K562 (cell line): Measurements from ENCODE around the gene MLLT6. TPM values are rescaled to one million over a fixed set of nuclear protein-coding genes. Genes with fewer than 3 reads are reported as not detected.

Experiments
- ATAC-seq: fragments of 200-7000 bp; cut with Tn5 transposase; 3 replicates; pipeline ENCODE4 v1.9.1; 2020; ENCODE audit warnings: moderate library complexity
- BruUV-seq: library from RNA; stranded (reverse); fragments of 400-500 nt; replicated peaks from 2 replicates; lab custom pipeline; 2021; lab: Mats Ljungman, UMichigan
- CTCF ChIA-PET: fragments of 300-600 bp; formaldehyde crosslinking; extraction: SDS; loops from one replicate; lab custom pipeline; 2021; ENCODE audit warnings: low intra/inter-chr PET ratio; lab: Yijun Ruan, JAX
- POLR2A ChIA-PET: fragments of 300-600, 350-650 bp; sonication (Branson Sonifier 250); formaldehyde crosslinking; extraction: SDS; loops from one replicate; lab custom pipeline; 2021; ENCODE audit warnings: antibody characterized with exemption, inconsistent platforms; lab: Yijun Ruan, JAX
- DNase-seq, 4 experiments: peaks; one replicate each; pipeline versions ENCODE4 v3.0.0 to v3.0.0-alpha.2; 2011 to 2018; ENCODE audit warnings: low spot score in 3 of 4, mixed read lengths in 3 of 4; ENCODE audit errors: extremely low read depth in 1 of 4
- FAIRE-seq: peaks from 2 replicates; lab custom pipeline; 2011; peaks lifted over from hg19 to GRCh38; lab: Jason Lieb, UNC
- H2AFZ ChIP-seq: 2 replicates; pipeline ENCODE4 v1.6.0; 2011; ENCODE audit warnings: low read depth, low read length, control low read depth, inconsistent platforms
- H3K27ac ChIP-seq: fragments of 200-600 bp; 3 replicates; pipeline ENCODE4 v1.8.0; 2011; ENCODE audit warnings: low read depth, mild to moderate bottlenecking, control low read depth, inconsistent platforms, low read length, moderate library complexity, mixed read lengths; ENCODE audit errors: extremely low read depth
- H3K27me3 ChIP-seq, 2 experiments: fragments of 300-600 bp in 1 of 2; 2 replicates in 1 of 2; 3 replicates in 1 of 2; pipeline versions ENCODE4 v1.6.0 to v1.8.0; 2011; ENCODE audit warnings: inconsistent platforms in 2 of 2, low read length in 2 of 2, mild to moderate bottlenecking in 1 of 2, mixed read lengths in 1 of 2, moderate library complexity in 1 of 2; ENCODE audit not compliant: control insufficient read depth in 2 of 2, insufficient read depth in 2 of 2
- H3K36me3 ChIP-seq: fragments of 300-600 bp; 3 replicates; pipeline ENCODE4 v1.8.0; 2011; ENCODE audit warnings: mild to moderate bottlenecking, low read length, inconsistent platforms; ENCODE audit not compliant: control insufficient read depth, insufficient read depth
- H3K4me1 ChIP-seq, 2 experiments: fragments of 200-600 bp in 1 of 2; replicated peaks in 1 of 2; 2 replicates in 1 of 2; 3 replicates in 1 of 2; pipeline versions ENCODE4 v1.5.1 to v1.8.0; 2011; ENCODE audit warnings: inconsistent platforms in 2 of 2, low read length in 2 of 2, mild to moderate bottlenecking in 1 of 2, mixed read lengths in 1 of 2, moderate library complexity in 1 of 2; ENCODE audit not compliant: control insufficient read depth in 2 of 2, insufficient read depth in 2 of 2
- H3K4me2 ChIP-seq: 2 replicates; pipeline ENCODE4 v1.6.1; 2011; ENCODE audit warnings: low read length, control low read depth, inconsistent platforms, mixed read lengths; ENCODE audit not compliant: insufficient read depth
- H3K4me3 ChIP-seq: fragments of 200-600 bp; sonication (generic), shearing (Covaris generic); 2 replicates; pipeline ENCODE4 v1.5.1; 2016; ENCODE audit warnings: control low read depth, inconsistent platforms
- H3K79me2 ChIP-seq: fragments of 200-600 bp; 3 replicates; pipeline ENCODE4 v1.8.0; 2011; ENCODE audit warnings: low read length, inconsistent platforms; ENCODE audit not compliant: control insufficient read depth, insufficient read depth
- H3K9ac ChIP-seq, 2 experiments: 2 replicates each; pipeline versions ENCODE4 v1.6.0 to v1.6.1; 2011; ENCODE audit warnings: low read depth in 2 of 2, low read length in 2 of 2, control low read depth in 1 of 2, inconsistent platforms in 1 of 2, mild to moderate bottlenecking in 1 of 2, mixed read lengths in 1 of 2; ENCODE audit not compliant: insufficient read depth in 1 of 2
- H3K9me1 ChIP-seq: one replicate; pipeline ENCODE4 v1.6.0; 2011; ENCODE audit warnings: inconsistent platforms, mild to moderate bottlenecking, low read length, moderate library complexity; ENCODE audit not compliant: control insufficient read depth, insufficient read depth
- H3K9me3 ChIP-seq: replicated peaks from 2 replicates; pipeline ENCODE4 v1.5.1; 2011; ENCODE audit warnings: low read depth, low read length, inconsistent platforms; ENCODE audit not compliant: control insufficient read depth, insufficient read depth
- H4K20me1 ChIP-seq: replicated peaks from 2 replicates; pipeline ENCODE4 v1.6.1; 2011; ENCODE audit warnings: low read length, inconsistent platforms, mixed read lengths; ENCODE audit not compliant: control insufficient read depth, insufficient read depth
- CBFA2T3 ChIP-seq: fragments of 450-650 bp; IDR thresholded peaks from 2 replicates; pipeline ENCODE4 v1.6.1; 2017
- EGR1 ChIP-seq: fragments of 450-650 bp; conservative IDR thresholded peaks from 2 replicates; pipeline ENCODE4 v1.6.1; 2017; ENCODE audit warnings: mild to moderate bottlenecking
- MBD1 ChIP-seq: fragments of 250-450 bp; sonication (Bioruptor Pico); IDR thresholded peaks from 2 replicates; pipeline ENCODE4 v1.8.0; 2022; ENCODE audit warnings: inconsistent platforms
- SUPT5H ChIP-seq: fragments of 450-650 bp; IDR thresholded peaks from 2 replicates; pipeline ENCODE4 v1.6.1; 2016
- ZNF766 ChIP-seq: fragments of 200-800 bp; sonication (Bioruptor generic); conservative IDR thresholded peaks from 2 replicates; pipeline ENCODE4 v1.6.1; 2016; ENCODE audit warnings: missing genetic modification characterization, missing compliant biosample characterization
- ZNF79 ChIP-seq: fragments of 250-450 bp; sonication (Bioruptor Pico); IDR thresholded peaks from 2 replicates; pipeline ENCODE4 v1.4.0; 2020; ENCODE audit warnings: low read depth, mild to moderate bottlenecking, moderate library complexity
- WGBS: fragments of 100-300 bp; shearing (Covaris generic); methylation state at CpG from one replicate; pipeline ENCODE4 v1.1.6; 2016; ENCODE audit warnings: low coverage, mixed read lengths; ENCODE audit not compliant: insufficient coverage; ENCODE audit errors: missing lambda C conversion rate; 5-methylcytosine and 5-hydroxymethylcytosine counted together
- in situ Hi-C: fragments of 300-500 bp; cut with MboI; formaldehyde crosslinking; loops from 4 replicates; pipeline ENCODE4 v1.15.0; 2018; ENCODE audit warnings: inconsistent platforms, mixed read lengths
- intact Hi-C: fragments of 100-400 bp; cut with micrococcal nuclease; formaldehyde crosslinking; loops from 2 replicates; pipeline ENCODE4 v1.14.2; 2022
- polyA plus RNA-seq, 8 experiments: library from polyadenylated mRNA; depleted of rRNA in 4 of 8; stranded (reverse) in 5 of 8; unstranded in 3 of 8; fragments of >200 nt; fragmentation: Nextera tagmentation in 2 of 8; fragmentation: Illumina TruSeq in 1 of 8; extraction: Ambion mirVana in 2 of 8; extraction: Trizol in 1 of 8; gene quantifications; 2 replicates each; pipeline versions ENCODE4 v1.2.1 to v1.2.3, GENCODE V29; 2011 to 2014; ENCODE audit warnings: inconsistent platforms in 1 of 8, missing spikeins in 1 of 8
- total RNA-seq, 7 experiments: library from RNA; depleted of rRNA in 6 of 7; stranded (reverse); fragments of >200 nt in 6 of 7; fragmentation: Illumina TruSeq in 2 of 7; extraction: Trizol in 2 of 7; gene quantifications; 2 replicates each; pipeline versions ENCODE4 v1.2.1 to v1.2.3, GENCODE V29; 2011 to 2021; ENCODE audit warnings: low replicate concordance in 1 of 7

Gene MLLT6
- total and polyA plus RNA-seq, 9 of the 15 experiments (the other 6 are each of a cell fraction or from before 2014, with no cell fraction given) = 3.1 to 71.7 (median 30.0) TPM

- in situ Hi-C loops (no loop called here), intact Hi-C loops (no loop called here)
- Histone ChIP-seq H3K4me2 (peak overlapping the region; percentile 82), H3K36me3 (peaks cover 39% of the 10 kb centered on the region; the same call in 2 of the 3 replicates), H3K9me3 (no peaks in the 10 kb centered on the region), H3K27me3 (no peaks in the 10 kb centered on the region), H3K9ac (peak overlapping the region; percentile 70 to 95; a peak in 3 of 4 replicates), H3K4me1 (peaks cover 48 to 81% of the 10 kb centered on the region in 2 experiments), H3K4me3 (peak overlapping the region; percentile 55), H4K20me1 (no peaks in the 10 kb centered on the region), H2AFZ (peak overlapping the region; percentile 89), H3K9me1 (peaks cover 3% of the 10 kb centered on the region), H3K79me2 (peaks cover 24% of the 10 kb centered on the region), H3K27ac (peak overlapping the region; percentile 72; the same call in 2 of the 3 replicates)
- no peak for DNase-seq
- ChIA-PET POLR2A (interaction anchor here (0.5 to 2.4 kb wide), 6 partner anchors 11 to 140 kb away, joined by 4 to 13 read pairs (median 6); partner anchors contain the start of genes LASP1 and MLLT6), CTCF (interaction anchor here (0.9 to 1.7 kb wide), 2 partner anchors 28 to 53 kb away, joined by 3 read pairs; no protein-coding TSS in a partner anchor)
- no peak for FAIRE-seq
- WGBS = 38% methylated on average over 13 of the region's 14 CpGs
- no peak for ATAC-seq
- 0 out of 2 replicates have a peak, but pooled peaks have one; percentile 8 for TF ChIP-seq ZNF766 (CRISPR knock-in tag)
- TF ChIP-seq EGR1 = peak; percentile 88
- TF ChIP-seq SUPT5H = 0 out of 2 replicates have a peak, but pooled peaks have one; percentile 11
- TF ChIP-seq MBD1 (CRISPR knock-in tag) = peak; percentile 72; the same call in 1 of the 2 replicates
- no peak for TF ChIP-seq ZNF79
- TF ChIP-seq CBFA2T3 = 0 out of 2 replicates have a peak, but pooled peaks have one; percentile 3
- no TSS peak for BruUV-seq
Measured at GRCh38 chr17:38729368-38729885, 24.4 kb downstream of the MLLT6 start.
